HG02938 (cell line): ENCODE measurements around the gene PIEZO1.

Source experiments
- ATAC-seq: cut with Tn5 transposase; IDR thresholded peaks from one replicate; pipeline ENCODE4 v1.9.1; 2021; ENCODE audit warnings: mild to moderate bottlenecking, moderate library complexity; ENCODE audit not compliant: unreplicated experiment

The PIEZO1 gene

GRCh38 chr16:88770461-88771293 is 14.3 kb downstream of the PIEZO1 start:
- ATAC-seq: no peak

- ATAC-seq: no peak
These were observed 15.2 kb downstream of the PIEZO1 start for GRCh38 chr16:88769617-88770460.

GRCh38 chr16:88768071-88768783 is 16.8 kb downstream of the PIEZO1 start:
- ATAC-seq: no peak

- ATAC-seq: no peak
These were observed 17.4 kb downstream of the PIEZO1 start for GRCh38 chr16:88767546-88768070.

GRCh38 chr16:88766975-88767374 is 18.0 kb downstream of the PIEZO1 start:
- no peak for ATAC-seq

- ATAC-seq: no peak
These were observed 20.1 kb downstream of the PIEZO1 start for GRCh38 chr16:88764913-88765349.

GRCh38 chr16:88764080-88764479 is 20.9 kb downstream of the PIEZO1 start:
- ATAC-seq: no peak

GRCh38 chr16:88763502-88764053 is 21.4 kb downstream of the PIEZO1 start:
- no peak for ATAC-seq

- ATAC-seq: no peak
These were observed 22.1 kb downstream of the PIEZO1 start for GRCh38 chr16:88762941-88763340.

- ATAC-seq: no peak
These were observed 22.7 kb downstream of the PIEZO1 start for GRCh38 chr16:88762258-88762870.

- ATAC-seq: no peak
These were observed 23.2 kb downstream of the PIEZO1 start for GRCh38 chr16:88761830-88762229.

- no peak for ATAC-seq
These were observed 23.9 kb downstream of the PIEZO1 start for GRCh38 chr16:88761143-88761534.

- no peak for ATAC-seq
These were observed 24.4 kb downstream of the PIEZO1 start for GRCh38 chr16:88760424-88761142.

- no peak for ATAC-seq
These were observed 25.1 kb downstream of the PIEZO1 start for GRCh38 chr16:88759976-88760350.

GRCh38 chr16:88759245-88759975 is 25.6 kb downstream of the PIEZO1 start:
- ATAC-seq: no peak

- no peak for ATAC-seq
These were observed 26.1 kb downstream of the PIEZO1 start for GRCh38 chr16:88758944-88759244.

GRCh38 chr16:88758227-88758943 is 26.6 kb downstream of the PIEZO1 start:
- ATAC-seq: no peak

- no peak for ATAC-seq
These were observed 29.1 kb downstream of the PIEZO1 start for GRCh38 chr16:88755745-88756443.
